ENCODE data around the gene TUSC1. TPM values are rescaled to one million over a fixed set of nuclear protein-coding genes. Genes with fewer than 3 reads are reported as not detected.

Gene TUSC1
- polyA plus RNA-seq, 1 donor from 2014 or later: 3.8 TPM

GRCh38 chr9:25716220-25716872 is 38.1 kb upstream of the TUSC1 start:
- Histone ChIP-seq H3K79me2 (replicated peaks; ENCODE audit: insufficient read depth, low read length) (no peaks in the 10 kb centered on the region), H3K9ac (ENCODE audit: low read length) (no peak overlapping the region), H3K27me3 (ENCODE audit: insufficient read depth, low read depth, low read length) (no peaks in the 10 kb centered on the region), H3K4me3 (ENCODE audit: low read length) (no peak overlapping the region), H3F3A (ENCODE audit: insufficient read depth, low read length, poor library complexity, severe bottlenecking) (no peaks in the 10 kb centered on the region), H2AFZ (ENCODE audit: low read depth, low read length) (no peak overlapping the region), H3K27ac (ENCODE audit: low read length) (no peak overlapping the region), H4K20me1 (ENCODE audit: insufficient read depth) (no peaks in the 10 kb centered on the region), H3K36me3 (ENCODE audit: insufficient read depth, low read length) (no peaks in the 10 kb centered on the region), H3K9me3 (ENCODE audit: low read length) (no peaks in the 10 kb centered on the region), H3K4me2 (ENCODE audit: low read length) (no peak overlapping the region), H3K9me2 (ENCODE audit: insufficient read depth, low read length) (no peaks in the 10 kb centered on the region)
- TF ChIP-seq EZH2 (IDR thresholded peaks at IDR 0.05; ENCODE audit: borderline replicate concordance, insufficient read depth, low read length, poor library complexity, severe bottlenecking): no peak
- peak; percentile 41 for TF ChIP-seq RAD21 (conservative IDR thresholded peaks at IDR 0.05)
- TF ChIP-seq CTCF (IDR thresholded peaks at IDR 0.05; ENCODE audit: poor library complexity, severe bottlenecking): peak; percentile 53
- TF ChIP-seq SMC3 (conservative IDR thresholded peaks at IDR 0.05; ENCODE audit: poor library complexity): peak; percentile 56

DNA sequence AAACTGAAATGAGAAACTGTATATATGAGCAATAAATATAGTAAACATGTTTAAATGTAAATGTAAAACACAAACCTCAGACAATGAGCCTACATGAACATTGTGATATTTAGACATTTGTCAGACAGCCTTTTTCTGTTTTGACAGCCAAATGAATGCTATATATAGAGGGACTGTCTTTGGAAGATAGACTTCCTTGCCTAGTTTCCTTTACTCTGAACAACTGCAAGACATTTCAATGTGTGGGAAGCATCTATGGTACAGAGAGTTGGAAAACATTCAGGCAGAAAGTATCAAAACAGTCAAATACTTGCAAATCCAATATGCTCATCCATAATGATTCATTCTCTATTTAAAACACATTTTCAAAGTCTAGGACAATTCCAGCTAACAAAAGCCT is 31.7 kb upstream of the TUSC1 start:
- no peak overlapping the region for H2AFZ ChIP-seq (ENCODE audit: low read depth, low read length)
- H3K9ac ChIP-seq (ENCODE audit: low read length): no peak overlapping the region
- no peaks in the 10 kb centered on the region for H3F3A ChIP-seq (ENCODE audit: insufficient read depth, low read length, poor library complexity, severe bottlenecking)

More for the DNA sequence above, 31.7 kb upstream of the TUSC1 start:
- Histone ChIP-seq H3K9me3 (ENCODE audit: low read length) (no peaks in the 10 kb centered on the region), H3K79me2 (replicated peaks; ENCODE audit: insufficient read depth, low read length) (no peaks in the 10 kb centered on the region), H3K36me3 (ENCODE audit: insufficient read depth, low read length) (no peaks in the 10 kb centered on the region), H3K27me3 (ENCODE audit: insufficient read depth, low read depth, low read length) (no peaks in the 10 kb centered on the region), H3K9me2 (ENCODE audit: insufficient read depth, low read length) (no peaks in the 10 kb centered on the region), H3K4me3 (ENCODE audit: low read length) (no peak overlapping the region), H4K20me1 (ENCODE audit: insufficient read depth) (no peaks in the 10 kb centered on the region), H3K4me2 (ENCODE audit: low read length) (no peak overlapping the region), H3K27ac (ENCODE audit: low read length) (no peak overlapping the region)
- TF ChIP-seq REST (IDR thresholded peaks at IDR 0.05; ENCODE audit: borderline replicate concordance) (peak; percentile 51), EP300 (conservative IDR thresholded peaks at IDR 0.05; ENCODE audit: poor library complexity, severe bottlenecking) (peak; percentile 91), POLR2AphosphoS5 (IDR thresholded peaks at IDR 0.05) (peak; percentile 75), TAF1 (IDR thresholded peaks at IDR 0.05; ENCODE audit: low read depth) (no peak)

All from neural cell (in vitro differentiated cells).